Neutrophil (primary cell): ENCODE data around the gene RARRES2.
"Not testable (repeated sequence)": the region's sequence is repeated elsewhere in the genome, so short reads cannot be mapped to it uniquely, and the experiment has no call there.

Source experiments
- H3K27ac ChIP-seq: fragments of 200-600 bp; sonication (generic); 2 replicates; pipeline ENCODE4 v1.5.1; 2016; ENCODE audit warnings: mild to moderate bottlenecking, moderate library complexity
- H3K27me3 ChIP-seq: fragments of 200-600 bp; sonication (generic); 2 replicates; pipeline ENCODE4 v1.6.0; 2016; ENCODE audit warnings: mild to moderate bottlenecking
- H3K36me3 ChIP-seq: fragments of 200-600 bp; sonication (generic); 2 replicates; pipeline ENCODE4 v1.5.1; 2017
- H3K4me1 ChIP-seq, 2 experiments: fragments of 200-600 bp in 1 of 2; sonication (generic) in 1 of 2; 1 replicate in 1 of 2; 2 replicates in 1 of 2; pipeline versions ENCODE4 v1.5.1 to v1.6.1; 2013 to 2016; ENCODE audit warnings: low read depth in 1 of 2, low read length in 1 of 2, mild to moderate bottlenecking in 1 of 2, moderate library complexity in 1 of 2; ENCODE audit not compliant: control insufficient read depth in 1 of 2, insufficient read depth in 1 of 2
- H3K4me3 ChIP-seq, 2 experiments: fragments of 200-600 bp in 1 of 2; sonication (generic) in 1 of 2; 1 replicate in 1 of 2; 2 replicates in 1 of 2; pipeline ENCODE4 v1.5.1; 2013 to 2016; ENCODE audit warnings: low read depth in 1 of 2, low read length in 1 of 2, mild to moderate bottlenecking in 1 of 2, moderate library complexity in 1 of 2
- H3K9me3 ChIP-seq: fragments of 200-600 bp; sonication (generic); 2 replicates; pipeline ENCODE4 v1.5.1; 2016
- TF ChIP-seq, protein P1 (sequence below): fragments of 200-600 bp; sonication (generic); IDR thresholded peaks from 2 replicates; pipeline ENCODE4 v1.5.1; 2016; ENCODE audit warnings: antibody characterized with exemption

Gene RARRES2

DNA sequence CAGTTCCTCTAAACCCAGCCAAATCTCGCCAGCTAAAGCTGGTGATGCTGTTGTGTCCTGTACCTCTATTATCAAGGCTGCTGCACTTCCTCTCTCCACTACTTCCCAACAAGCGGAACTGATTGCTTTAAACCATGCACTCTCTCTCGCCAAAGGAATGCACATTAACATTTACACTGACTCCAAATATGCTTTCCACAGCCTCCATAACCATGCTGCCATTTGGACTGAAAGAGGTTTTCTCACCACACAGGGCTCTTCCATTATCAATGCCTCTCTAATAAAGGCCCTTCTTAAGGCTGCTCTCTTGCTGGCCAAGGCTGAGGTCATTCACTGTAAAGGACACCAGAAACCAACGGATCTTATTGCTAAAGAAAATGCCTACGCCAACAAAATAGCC is 29.7 kb downstream of the RARRES2 start:
- Histone ChIP-seq H3K27me3 (no peaks in the 10 kb centered on the region), H3K4me3 (no peak overlapping the region)
- TF ChIP-seq, protein P1, sequence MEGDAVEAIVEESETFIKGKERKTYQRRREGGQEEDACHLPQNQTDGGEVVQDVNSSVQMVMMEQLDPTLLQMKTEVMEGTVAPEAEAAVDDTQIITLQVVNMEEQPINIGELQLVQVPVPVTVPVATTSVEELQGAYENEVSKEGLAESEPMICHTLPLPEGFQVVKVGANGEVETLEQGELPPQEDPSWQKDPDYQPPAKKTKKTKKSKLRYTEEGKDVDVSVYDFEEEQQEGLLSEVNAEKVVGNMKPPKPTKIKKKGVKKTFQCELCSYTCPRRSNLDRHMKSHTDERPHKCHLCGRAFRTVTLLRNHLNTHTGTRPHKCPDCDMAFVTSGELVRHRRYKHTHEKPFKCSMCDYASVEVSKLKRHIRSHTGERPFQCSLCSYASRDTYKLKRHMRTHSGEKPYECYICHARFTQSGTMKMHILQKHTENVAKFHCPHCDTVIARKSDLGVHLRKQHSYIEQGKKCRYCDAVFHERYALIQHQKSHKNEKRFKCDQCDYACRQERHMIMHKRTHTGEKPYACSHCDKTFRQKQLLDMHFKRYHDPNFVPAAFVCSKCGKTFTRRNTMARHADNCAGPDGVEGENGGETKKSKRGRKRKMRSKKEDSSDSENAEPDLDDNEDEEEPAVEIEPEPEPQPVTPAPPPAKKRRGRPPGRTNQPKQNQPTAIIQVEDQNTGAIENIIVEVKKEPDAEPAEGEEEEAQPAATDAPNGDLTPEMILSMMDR = no peak

DNA sequence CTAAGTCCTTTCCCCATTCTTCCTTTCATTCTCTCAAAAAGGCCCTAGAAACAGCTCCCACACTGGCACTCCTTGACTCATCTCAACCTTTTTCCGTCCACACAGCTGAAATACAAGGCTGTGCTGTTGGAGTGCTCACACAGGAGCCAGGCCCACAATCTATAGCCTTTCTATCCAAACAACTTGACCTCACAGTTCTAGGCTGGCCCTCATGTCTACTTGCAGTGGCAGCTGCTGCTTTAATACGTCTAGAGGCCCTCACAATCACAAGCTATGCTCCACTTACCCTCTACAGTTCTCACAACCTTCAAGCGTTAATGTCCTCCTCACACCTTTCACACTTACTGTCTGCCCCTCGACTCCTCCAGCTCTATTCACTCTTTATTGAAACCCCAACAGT is 30.3 kb downstream of the RARRES2 start:
- H3K27ac ChIP-seq = no peak overlapping the region
- no peaks in the 10 kb centered on the region for H3K36me3 ChIP-seq
- TF ChIP-seq, protein P1 = no peak
- peaks cover 4 to 6% of the 10 kb centered on the region in 2 experiments for H3K4me1 ChIP-seq
- no peak overlapping the region for H3K4me3 ChIP-seq
- no peaks in the 10 kb centered on the region for H3K27me3 ChIP-seq
- H3K9me3 ChIP-seq = no peaks in the 10 kb centered on the region

More for the DNA sequence above, 29.7 kb downstream of the RARRES2 start:
- Histone ChIP-seq H3K9me3 (no peaks in the 10 kb centered on the region), H3K27ac (no peak overlapping the region), H3K4me1 (peaks cover 0 to under 1% of the 10 kb centered on the region in 2 experiments), H3K36me3 (no peaks in the 10 kb centered on the region)

DNA sequence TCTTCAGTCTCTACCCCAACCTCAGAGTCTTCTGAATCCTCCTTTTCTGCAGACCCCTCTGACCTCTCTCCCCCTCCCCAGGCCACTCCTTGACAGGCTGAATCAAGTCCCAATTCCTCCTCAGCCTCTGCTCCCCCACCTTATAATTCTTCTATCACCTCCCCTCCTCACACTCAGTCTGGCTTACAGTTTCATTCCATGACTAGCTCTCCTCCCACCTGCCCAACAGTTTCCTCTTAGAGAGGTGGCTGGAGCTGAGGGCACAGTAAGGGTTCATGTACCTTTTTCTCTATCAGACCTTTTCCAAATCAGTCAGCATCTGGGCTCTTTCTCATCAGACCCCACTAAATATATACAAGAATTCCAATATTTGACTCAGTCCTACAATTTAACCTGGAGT is 32.9 kb downstream of the RARRES2 start:
- TF ChIP-seq, protein P1 = no peak
- Histone ChIP-seq H3K27ac (no peak overlapping the region), H3K4me3 (no peak overlapping the region), H3K27me3 (no peaks in the 10 kb centered on the region), H3K4me1 (peaks cover 20 to 26% of the 10 kb centered on the region in 2 experiments), H3K9me3 (no peaks in the 10 kb centered on the region), H3K36me3 (no peaks in the 10 kb centered on the region)

DNA sequence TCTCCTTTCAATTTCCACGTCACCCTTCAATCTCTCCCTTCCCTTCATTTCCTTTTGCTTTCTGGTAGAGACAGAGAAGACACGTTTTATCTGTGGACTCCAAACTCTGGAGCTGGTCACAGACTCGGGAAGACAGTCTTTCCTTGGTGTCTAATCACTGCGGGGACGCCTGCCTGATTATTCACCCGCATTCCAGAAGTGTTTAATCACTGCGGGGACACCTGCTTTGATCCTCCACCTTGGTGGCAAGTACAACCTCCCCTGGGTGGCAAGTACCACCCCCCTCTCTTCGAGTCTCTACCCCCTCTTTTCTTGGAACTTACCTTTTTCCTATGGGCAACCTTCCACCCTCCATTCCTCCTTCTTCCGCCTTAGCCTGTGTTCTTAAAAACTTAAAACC is 33.5 kb downstream of the RARRES2 start:
- no peak overlapping the region for H3K4me3 ChIP-seq
- H3K4me1 ChIP-seq = peaks cover 20 to 28% of the 10 kb centered on the region in 2 experiments
- H3K27ac ChIP-seq = no peak overlapping the region
- H3K9me3 ChIP-seq = no peaks in the 10 kb centered on the region
- TF ChIP-seq, protein P1 = no peak
- H3K36me3 ChIP-seq = no peaks in the 10 kb centered on the region
- no peaks in the 10 kb centered on the region for H3K27me3 ChIP-seq

DNA sequence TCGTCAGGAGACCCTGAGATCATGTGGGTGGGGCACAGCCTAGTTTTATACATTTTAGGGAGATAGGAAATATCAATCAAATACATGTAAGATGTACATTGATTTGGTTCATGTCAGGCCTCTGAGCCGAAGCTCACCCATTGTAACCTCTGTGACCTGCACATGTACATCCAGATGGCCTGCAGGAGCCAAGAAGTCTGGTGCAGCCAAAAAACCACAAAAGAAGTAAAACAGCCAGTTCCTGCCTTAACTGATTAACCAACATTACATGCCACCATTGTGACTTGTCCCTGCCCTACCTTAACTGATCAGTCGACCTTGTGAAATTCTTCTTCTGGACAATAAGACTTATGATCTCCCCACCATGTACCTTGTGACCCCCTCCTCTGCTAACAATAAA is 34.3 kb downstream of the RARRES2 start:
- no peak overlapping the region for H3K27ac ChIP-seq
- TF ChIP-seq, protein P1 = no peak
- no peak overlapping the region for H3K4me3 ChIP-seq
- no peaks in the 10 kb centered on the region for H3K36me3 ChIP-seq
- no peaks in the 10 kb centered on the region for H3K27me3 ChIP-seq
- H3K9me3 ChIP-seq = no peaks in the 10 kb centered on the region
- peaks cover 20 to 28% of the 10 kb centered on the region in 2 experiments for H3K4me1 ChIP-seq

DNA sequence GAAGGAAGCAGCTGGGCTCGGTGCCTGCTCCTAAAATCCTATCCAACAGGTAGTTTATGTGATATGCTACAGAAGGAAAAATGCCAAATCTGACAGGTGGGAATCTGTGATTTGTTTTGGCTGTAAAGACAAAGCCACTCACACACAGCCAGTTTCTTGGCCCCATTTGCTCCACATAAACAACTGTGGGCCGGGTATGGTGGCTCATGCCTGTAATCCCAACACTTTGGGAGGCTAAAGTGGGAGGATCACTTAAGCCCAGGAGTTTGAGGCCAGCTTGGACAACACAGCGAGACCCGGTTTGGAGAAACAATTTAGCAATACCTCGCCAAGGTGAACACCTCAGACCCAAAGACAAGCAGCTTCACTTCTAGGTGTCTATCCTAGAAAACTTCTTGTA is 35.1 kb downstream of the RARRES2 start:
- peak overlapping the region; percentile 68 for H3K27ac ChIP-seq
- peaks cover 20 to 28% of the 10 kb centered on the region in 2 experiments for H3K4me1 ChIP-seq
- not testable (repeated sequence) for H3K9me3 ChIP-seq, H3K36me3 ChIP-seq, H3K27me3 ChIP-seq, H3K4me3 ChIP-seq

DNA sequence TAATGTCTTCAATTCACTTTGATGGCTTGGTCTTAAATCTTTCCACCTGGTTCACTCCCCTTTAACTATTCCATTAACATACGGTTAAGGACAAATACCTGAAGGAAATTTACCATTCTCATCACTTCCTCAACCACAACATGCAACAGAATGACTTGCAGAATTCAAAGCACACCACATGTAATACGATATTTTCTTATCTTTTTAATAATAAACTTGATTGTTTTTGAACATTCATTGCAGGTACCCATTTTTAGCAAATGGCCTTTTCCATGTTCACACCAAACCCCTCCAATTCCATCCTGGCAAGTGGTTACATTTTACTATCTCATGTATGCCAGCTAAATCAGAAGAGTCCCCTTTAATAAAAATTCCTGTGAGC is 35.5 kb downstream of the RARRES2 start:
- H3K27me3 ChIP-seq, H3K36me3 ChIP-seq, H3K4me3 ChIP-seq, H3K9me3 ChIP-seq: not testable (repeated sequence)
- Histone ChIP-seq H3K27ac (peak overlapping the region; percentile 68), H3K4me1 (peaks cover 20 to 28% of the 10 kb centered on the region in 2 experiments)

DNA sequence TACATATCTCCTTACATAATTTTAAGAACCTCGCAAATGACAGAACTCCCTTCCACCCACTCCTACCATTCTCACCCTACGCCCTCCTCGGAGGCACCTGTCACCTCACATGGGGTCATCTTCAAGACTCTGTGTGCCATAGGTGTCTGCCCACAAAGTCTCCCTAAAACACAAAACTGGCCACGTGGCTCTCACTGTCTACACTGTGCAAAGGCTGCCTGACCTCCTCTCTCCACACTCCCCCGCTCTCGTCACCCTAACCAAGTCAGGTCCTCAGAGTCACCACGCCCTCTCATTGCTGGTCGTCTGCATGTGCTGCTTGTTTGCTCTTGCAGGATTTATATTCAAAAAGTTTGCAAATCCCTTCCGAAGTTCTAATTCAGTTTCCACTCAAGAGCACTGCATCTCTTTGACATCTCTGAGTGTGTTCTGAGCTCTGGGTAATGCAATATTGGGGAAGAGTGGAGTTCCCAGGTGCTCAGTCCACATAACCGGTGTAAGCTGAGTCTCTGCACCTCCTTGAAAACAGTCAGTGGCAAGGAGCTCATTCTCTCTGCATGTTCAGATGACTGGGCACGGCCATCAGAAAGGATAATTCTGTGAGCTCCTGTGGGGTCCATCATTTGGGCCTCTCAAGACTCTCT is 36.0 kb downstream of the RARRES2 start:
- Histone ChIP-seq H3K4me1 (peaks cover 20 to 28% of the 10 kb centered on the region in 2 experiments), H3K27ac (peak overlapping the region; percentile 68)
- not testable (repeated sequence) for H3K4me3 ChIP-seq, H3K36me3 ChIP-seq, H3K9me3 ChIP-seq, H3K27me3 ChIP-seq
